Brain pericyte (primary cell): ENCODE results near the gene ZDHHC18.

Experiments
- DNase-seq: peaks from one replicate; pipeline ENCODE4 v3.0.0-alpha.2; 2012; ENCODE audit warnings: low read depth, low spot score

ZDHHC18 gene

GRCh38 chr1:26900001-26900814 is 73.7 kb downstream of the ZDHHC18 start, which contains the start of gene GPATCH3:
Gene GPATCH3, minus strand, starts transcription at chr1:26900467. Its CDS starts 25 bp downstream, at chr1:26900442.
- peak; percentile 76 for DNase-seq

- no peak for DNase-seq
These were observed 74.5 kb downstream of the ZDHHC18 start for GRCh38 chr1:26900815-26901511.
